GM21447 (cell line): ENCODE results near the gene MEF2D.

ENCODE experiments used
- ATAC-seq: cut with Tn5 transposase; IDR thresholded peaks from one replicate; pipeline ENCODE4 v1.9.1; 2021; ENCODE audit not compliant: unreplicated experiment

Gene MEF2D

GRCh38 chr1:156500543-156500792 lies at the start of gene MEF2D:
TSS of gene MEF2D (minus strand) at chr1:156500775. CDS start at chr1:156483292, 17,483 bp downstream.
- ATAC-seq = no peak

DNA sequence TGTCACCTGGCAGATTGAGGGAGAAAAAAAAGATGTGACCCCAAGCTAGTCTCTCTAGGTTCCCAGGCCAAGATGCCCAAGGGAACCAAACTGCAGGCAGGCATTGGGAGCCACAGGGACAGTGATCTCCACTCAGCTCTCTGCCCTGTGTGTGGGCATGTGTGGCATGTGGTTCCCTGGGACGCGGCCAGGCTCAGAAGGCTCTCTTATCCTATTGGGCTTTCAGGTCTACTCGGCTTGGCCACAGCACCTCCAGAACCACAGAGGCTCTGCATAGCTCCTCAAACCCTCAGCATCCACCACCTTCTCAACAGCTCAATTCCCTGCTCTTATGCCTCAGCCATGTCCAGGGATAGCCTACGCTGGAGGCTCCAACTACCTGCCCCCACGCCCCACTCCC lies 49.8 kb upstream of the MEF2D start:
- ATAC-seq = no peak

GRCh38 chr1:156549831-156550230 lies 49.3 kb upstream of the MEF2D start:
- ATAC-seq = no peak

- no peak for ATAC-seq
These were observed 48.8 kb upstream of the MEF2D start for GRCh38 chr1:156549390-156549789.

DNA sequence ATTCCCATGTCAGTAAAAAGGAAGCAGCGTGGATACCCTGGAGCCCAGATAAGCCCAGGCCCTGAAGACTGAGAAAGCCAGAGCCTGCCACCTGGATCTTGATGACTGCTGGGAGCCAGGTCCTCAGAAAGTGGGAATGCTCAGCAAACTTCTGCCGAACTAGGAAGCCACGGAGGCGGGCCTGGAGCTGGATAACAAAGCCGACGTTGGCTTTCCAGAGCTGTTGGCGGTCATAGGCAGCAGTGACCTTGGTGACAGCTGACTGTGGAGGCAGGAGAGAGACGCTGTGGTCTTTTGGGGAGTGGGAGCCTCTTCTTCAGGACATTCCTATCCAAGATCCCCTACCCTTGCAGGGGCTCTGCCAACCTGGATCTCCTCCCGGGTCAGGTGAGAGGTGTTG lies 47.4 kb upstream of the MEF2D start:
- no peak for ATAC-seq

GRCh38 chr1:156547434-156547833 lies 46.9 kb upstream of the MEF2D start:
- ATAC-seq = no peak

GRCh38 chr1:156546267-156546666 lies 45.7 kb upstream of the MEF2D start:
- ATAC-seq = no peak

DNA sequence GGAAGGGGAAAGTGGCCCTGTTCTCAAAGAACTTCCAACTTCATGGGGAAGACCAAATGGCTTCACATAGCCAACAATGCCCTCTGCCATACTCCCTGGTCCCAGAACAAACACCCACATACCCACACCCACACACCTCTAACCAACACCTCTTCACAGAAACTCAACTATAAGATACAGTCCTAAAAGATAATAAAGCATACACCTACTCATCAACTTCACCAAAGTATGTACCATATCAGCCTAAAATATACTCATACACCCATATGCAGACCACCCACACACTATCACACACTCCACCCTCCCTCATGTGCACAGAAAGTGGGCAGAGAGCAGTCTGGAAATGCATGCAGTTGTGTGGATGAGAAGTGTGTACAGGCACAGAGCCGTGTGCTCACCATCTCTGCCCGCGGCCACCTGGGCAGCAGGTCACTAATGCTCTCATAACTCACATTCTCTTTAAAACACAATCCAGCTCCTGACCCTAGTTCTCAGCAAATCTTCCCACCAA lies 44.1 kb upstream of the MEF2D start:
- ATAC-seq = no peak

DNA sequence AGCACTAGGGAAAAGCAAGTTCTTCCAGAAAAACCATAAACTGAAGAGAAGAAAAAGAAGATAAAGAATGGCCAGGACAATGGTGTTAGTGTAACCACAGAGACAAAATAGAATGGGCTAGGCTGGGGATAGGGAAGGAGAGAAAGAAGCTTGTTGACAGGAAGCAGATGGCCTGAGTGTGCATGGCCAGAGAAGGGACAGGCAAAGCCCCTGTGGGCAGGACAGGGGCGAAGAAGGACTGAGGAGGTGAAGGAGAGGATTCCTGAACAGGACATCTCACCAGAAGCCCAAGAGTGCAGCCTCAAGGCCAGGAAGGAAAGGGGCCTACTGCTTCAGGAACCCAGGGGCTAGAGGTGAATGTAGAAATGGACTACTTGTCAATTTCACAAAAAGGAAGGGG lies 42.5 kb upstream of the MEF2D start:
- no peak for ATAC-seq

GRCh38 chr1:156540955-156541354 lies 40.4 kb upstream of the MEF2D start:
- no peak for ATAC-seq

- no peak for ATAC-seq
These were observed 39.3 kb upstream of the MEF2D start for GRCh38 chr1:156539818-156540355.

- ATAC-seq = no peak
These were observed 38.3 kb upstream of the MEF2D start for GRCh38 chr1:156538711-156539440.

- no peak for ATAC-seq
These were observed 36.5 kb upstream of the MEF2D start for GRCh38 chr1:156537027-156537426.

DNA sequence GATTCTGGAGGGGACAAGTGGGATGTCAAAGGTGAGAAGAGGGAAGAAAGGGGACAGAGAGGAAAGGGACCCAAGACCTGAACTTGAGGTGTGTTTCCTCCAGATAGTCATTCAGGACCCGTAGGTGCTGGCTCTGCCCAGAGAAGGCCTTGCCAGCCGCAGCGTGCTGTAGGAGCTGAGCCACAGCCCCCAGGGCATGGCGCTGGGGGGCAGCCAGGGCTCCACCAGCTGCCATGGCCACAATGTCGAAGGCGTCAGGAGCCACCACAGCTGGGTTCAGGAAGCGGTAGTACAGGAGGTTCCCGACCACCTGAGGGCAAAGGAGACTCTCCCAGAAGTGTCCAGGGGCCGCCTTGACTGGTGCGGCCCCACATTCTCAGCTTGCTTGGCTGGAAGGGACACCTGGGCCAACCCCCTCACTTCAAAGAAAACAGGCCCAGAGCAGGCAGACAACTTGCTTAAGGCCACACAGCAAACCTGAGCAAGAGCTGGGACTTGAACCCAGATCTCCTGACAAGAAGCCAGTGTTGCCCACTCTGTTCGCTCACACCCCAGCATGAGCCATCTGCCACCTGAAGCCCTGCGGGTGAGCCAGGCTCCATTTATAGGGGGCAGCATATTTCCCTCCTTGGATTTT lies 34.0 kb upstream of the MEF2D start:
- no peak for ATAC-seq

DNA sequence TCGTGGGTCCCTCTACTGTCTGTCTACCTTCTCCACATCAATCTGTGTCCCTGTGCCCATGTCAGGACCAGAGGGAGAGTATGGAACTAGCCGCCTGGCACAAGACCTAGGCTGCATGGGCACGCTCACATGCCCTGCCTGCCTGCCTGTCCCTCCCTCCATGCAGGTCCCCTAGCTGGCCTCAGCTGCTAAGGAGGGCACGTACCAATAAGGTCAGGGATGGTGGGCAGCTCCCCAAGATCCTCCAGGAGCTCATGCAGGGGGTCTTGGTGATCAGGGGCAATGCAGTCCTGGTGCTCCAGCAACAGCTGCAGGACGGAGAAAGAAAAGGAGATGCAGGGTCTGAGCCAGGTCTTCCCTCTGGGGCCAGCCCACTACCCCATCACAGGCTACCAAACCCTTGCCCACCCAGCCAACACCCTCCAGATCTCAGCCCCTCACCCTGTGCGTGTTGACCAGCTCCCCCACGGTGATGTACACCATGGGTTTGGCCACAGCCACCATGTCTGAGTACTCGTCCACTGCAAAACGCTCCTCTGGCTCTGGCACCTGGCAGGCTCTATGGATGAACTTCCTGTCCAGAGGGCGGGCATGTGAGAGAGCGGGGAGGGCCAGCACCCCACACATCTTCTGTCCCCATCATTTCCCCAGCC lies 33.1 kb upstream of the MEF2D start:
- ATAC-seq = no peak

- ATAC-seq = no peak
These were observed 31.8 kb upstream of the MEF2D start for GRCh38 chr1:156532374-156532773.

DNA sequence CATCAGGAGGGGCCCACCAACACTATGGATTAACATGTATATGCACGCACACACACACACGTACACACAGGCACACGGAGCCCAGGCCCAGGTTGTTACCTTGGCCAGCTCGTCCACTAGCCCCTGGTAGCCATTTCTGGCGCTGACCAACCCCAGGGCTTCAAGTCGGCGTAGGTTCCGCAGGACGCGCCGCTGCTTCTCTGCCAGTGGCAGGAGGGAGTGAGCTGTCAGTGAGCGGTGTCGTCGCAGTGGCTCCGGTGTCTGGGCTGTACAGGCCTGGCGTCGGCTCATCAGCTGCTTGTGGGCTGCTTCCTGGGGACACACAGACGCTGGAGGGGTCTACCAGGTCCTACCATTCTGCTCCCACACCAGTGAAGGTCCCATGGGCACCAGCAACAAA lies 29.4 kb upstream of the MEF2D start:
- ATAC-seq = no peak

DNA sequence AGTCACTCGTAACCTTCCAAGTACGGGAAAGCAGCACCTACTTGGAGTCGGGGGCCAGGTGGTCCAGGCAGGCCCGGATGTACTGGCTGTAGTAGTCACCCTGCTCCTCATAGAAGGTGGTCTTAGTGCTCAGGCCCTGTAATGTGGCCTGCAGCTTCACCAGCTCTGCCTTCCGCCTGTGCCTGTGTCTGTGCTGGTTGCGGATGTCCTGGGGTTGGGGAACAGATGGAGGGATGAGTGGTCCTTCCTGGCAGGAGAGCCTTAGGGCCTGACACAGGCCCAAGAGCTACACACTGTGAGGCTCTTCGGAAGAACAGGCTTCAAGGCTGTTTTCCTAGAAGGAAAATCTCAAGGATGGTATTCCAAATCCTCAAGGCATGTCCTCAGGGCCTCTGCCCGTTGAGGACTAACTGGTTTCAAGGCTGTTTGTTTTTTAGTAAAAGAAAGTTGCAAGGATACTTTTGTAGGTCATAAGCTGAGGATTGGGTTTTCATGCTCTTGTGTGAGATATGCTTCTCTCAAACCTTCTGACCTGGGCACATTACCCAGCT lies 28.4 kb upstream of the MEF2D start:
- no peak for ATAC-seq

GRCh38 chr1:156528231-156528630 lies 27.7 kb upstream of the MEF2D start:
- ATAC-seq = no peak

DNA sequence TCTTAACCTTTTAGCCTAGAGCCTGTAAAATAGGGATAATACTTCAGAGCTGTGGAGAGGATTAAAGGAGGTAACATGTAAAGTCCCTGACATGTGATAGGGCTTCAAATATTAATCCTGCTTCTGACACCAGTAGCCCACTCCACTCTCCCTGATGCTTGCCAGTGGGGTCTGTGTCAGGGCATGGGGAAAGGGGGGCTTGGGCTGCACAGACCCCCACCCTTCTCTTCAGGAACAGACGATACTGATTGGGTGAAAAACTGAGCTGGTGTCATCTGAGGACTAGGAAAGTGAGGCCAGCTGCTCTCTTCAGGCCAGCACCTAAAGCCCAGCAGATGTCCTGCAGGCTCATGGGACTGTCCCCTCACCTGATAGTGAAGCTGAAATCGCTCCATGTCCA lies 27.0 kb upstream of the MEF2D start:
- ATAC-seq = no peak

DNA sequence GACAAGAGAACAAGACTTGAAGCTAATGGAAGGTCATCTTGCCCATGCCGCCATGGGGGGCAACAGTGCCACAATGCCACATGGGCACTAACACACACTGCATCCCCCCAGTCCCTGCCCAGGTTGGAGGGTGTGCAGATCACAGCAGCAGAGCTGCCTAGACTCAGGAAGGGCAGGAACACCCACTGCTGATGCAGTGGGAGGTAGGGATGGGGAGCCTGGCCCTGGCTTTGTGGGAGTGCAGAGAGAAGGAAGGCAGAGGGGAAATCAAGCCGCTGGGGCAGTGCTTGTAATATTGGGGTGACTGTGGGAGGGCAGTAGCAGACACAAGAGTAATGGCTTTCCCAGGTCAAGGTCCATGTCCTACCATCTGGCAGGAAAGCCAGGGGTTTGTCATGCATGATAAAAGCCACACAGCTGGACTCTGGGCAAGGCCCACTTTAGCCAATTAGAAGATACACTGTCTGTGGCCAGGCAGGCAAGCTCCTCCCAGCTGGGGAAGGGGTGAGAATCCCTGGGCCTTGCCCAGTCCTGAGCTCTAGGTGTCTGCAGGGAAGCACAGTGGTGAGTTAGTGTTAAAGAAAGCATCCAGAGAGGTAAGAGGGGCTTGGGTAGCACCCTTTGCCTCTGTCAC lies 25.4 kb upstream of the MEF2D start:
- ATAC-seq = no peak
